Measurements from ENCODE around the gene SH3BP4.

SH3BP4 gene

GRCh38 chr2:234951664-234952269, at the start of gene SH3BP4:
SH3BP4 (plus strand) TSS chr2:234952017; CDS start chr2:235035003, 82,986 bp downstream.
- peak; percentile 16 for DNase-seq (ENCODE audit: low read depth)

DNA sequence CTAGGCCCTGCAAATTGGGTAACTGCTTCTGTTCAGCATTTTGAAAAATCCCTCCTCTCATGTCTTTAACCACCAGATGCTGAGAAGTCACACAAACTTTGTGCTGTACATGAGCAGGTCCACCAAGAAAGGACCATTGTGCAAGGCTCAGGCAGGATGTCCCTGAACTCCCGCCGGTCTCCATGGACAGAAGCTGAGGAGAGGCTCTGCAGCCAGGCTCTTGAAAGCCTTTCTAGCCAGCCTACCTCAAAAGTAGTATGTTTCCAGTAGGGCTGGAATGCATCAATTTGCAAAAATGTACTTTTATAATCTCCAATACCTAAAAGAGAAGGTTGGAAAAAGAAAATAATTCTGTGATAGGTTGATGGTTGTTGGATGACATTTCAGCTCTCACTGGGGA, 47.0 kb upstream of the SH3BP4 start:
- DNase-seq (ENCODE audit: low read depth) = no peak

- no peak for DNase-seq (ENCODE audit: low read depth)
These were observed 46.1 kb upstream of the SH3BP4 start for GRCh38 chr2:234905547-234906265.

- no peak for DNase-seq (ENCODE audit: low read depth)
These were observed 41.6 kb upstream of the SH3BP4 start for GRCh38 chr2:234910186-234910679.

GRCh38 chr2:234911271-234911670, 40.5 kb upstream of the SH3BP4 start:
- no peak for DNase-seq (ENCODE audit: low read depth)

GRCh38 chr2:234912437-234912836, 39.4 kb upstream of the SH3BP4 start:
- DNase-seq (ENCODE audit: low read depth) = no peak

- no peak for DNase-seq (ENCODE audit: low read depth)
These were observed 38.6 kb upstream of the SH3BP4 start for GRCh38 chr2:234913208-234913626.

DNA sequence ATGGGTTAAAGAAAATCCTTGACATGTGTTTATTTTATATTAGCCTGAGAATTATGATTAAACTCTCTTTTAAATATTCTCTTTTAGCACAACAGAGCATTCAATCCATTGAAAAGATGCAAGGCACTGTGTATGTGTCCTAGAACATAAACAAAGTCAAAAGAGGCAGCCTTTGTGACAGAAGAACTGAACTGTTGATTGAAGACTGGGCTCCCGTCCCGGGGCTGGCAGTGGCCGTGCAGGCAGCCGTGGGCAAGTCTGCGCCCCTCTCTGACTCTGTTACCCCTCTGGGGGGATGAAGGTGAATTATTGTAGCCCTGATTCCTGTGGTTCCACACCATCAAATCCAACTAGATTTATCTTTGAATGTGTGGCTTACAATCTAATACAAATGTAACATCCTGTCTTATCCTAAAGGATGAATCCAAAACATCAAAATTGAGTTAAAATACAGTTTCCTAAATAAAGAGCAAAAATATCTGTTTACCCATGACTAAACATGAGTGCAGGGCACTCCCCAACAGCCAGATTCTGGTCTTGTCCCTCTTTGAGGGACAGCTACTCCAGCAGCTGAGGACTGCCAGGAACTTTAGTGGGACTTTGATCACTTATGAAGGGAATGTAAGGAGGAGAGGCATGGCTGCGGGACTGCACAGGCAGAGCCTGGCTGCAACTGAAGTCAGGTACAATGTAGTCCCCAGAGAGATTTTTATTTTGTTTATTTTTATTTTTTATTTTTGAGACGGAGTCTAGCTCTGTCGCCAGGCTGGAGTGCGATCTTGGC, 37.3 kb upstream of the SH3BP4 start:
- DNase-seq (ENCODE audit: low read depth) = no peak

- DNase-seq (ENCODE audit: low read depth) = no peak
These were observed 35.1 kb upstream of the SH3BP4 start for GRCh38 chr2:234916674-234917073.

- DNase-seq (ENCODE audit: low read depth) = no peak
These were observed 34.4 kb upstream of the SH3BP4 start for GRCh38 chr2:234917211-234917975.

DNA sequence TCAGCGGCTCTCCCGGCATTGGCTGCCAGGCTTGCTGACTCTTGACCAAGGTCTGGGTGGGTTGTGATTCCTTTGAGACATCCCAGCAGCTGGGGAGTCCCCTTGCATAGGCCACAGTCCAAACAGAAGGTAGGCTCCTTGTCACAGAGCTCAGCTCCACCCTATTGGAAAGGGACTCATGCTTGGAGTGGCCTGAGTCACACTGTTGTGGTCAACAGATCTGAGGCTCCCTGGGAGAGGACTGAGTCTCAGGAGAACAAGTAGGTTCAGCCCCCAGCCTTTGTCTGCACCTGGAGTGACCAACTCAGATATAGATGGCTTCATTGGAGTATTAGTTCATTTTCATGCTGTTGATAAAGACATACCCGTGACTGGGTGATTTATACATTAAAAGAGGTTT, 32.1 kb upstream of the SH3BP4 start:
- DNase-seq (ENCODE audit: low read depth) = no peak

GRCh38 chr2:234920836-234921235, 31.0 kb upstream of the SH3BP4 start:
- no peak for DNase-seq (ENCODE audit: low read depth)

GRCh38 chr2:234929002-234929401, 22.8 kb upstream of the SH3BP4 start:
- DNase-seq (ENCODE audit: low read depth) = no peak

- DNase-seq (ENCODE audit: low read depth) = no peak
These were observed 21.4 kb upstream of the SH3BP4 start for GRCh38 chr2:234930397-234930796.

GRCh38 chr2:234931371-234931770, 20.4 kb upstream of the SH3BP4 start:
- DNase-seq (ENCODE audit: low read depth) = no peak

DNA sequence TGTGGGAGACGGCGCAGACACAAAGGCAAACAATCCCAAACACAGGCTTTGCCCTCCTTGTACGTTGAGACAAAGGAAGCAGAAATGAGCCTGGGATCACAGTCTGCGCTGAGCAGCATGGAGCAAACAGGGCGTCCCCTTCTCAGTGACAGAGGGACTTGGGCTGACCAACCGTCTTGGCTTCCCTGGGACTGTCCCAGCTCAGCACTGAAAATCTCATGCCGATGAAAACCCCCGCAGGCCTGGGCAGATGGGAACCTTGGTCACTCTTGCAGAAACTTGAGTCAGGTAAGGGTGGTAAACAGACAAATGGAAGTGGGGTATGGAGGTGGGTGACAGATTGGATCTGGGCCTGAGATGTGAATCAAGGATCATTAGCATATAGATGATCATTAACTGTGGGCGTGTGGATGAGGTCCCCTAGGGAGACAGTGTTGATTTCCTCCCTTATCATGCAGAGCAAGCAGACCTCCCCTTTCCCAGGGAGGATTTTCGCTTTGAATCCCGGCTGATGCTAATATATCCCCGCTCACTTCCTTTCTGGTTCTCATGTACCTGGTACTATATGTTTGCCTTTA, 19.1 kb upstream of the SH3BP4 start:
- no peak for DNase-seq (ENCODE audit: low read depth)

DNA sequence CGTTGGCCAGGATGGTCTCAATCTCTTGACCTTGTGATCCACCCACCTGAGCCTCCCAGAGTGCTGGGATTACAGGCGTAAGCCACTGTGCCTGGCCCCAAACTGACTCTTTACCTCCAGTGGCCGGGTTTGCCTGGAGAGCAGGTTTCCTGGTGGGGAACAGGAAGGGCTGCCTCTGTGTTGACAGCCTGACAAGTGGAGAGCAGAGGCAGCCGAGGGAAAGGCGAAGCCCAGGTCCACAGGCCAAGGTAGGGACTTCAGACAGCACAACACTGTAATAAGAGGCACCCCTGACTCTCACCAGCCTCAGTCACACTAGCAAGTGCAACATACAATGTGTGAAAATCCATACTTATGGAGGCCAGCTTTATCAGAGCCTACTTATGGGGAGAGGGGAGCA, 16.5 kb upstream of the SH3BP4 start:
- no peak for DNase-seq (ENCODE audit: low read depth)

DNA sequence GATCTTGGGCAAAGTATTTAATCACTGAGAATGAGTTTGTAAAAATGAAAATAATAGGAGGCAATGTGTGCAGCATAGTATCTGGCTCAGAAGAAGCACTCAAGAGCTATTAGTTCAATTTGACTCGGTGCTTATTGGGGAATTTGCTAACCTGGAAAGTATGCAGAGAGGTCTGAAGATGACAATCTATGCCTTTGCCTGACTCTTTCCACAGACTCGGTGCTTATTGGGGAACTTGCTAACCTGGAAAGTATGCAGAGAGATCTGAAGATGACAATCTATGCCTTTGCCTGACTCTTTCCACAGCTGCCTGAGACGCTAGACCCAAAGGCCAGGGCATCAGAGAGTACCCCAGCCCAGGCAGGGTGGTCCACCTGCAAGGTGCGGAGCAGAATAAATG, 12.2 kb upstream of the SH3BP4 start:
- DNase-seq (ENCODE audit: low read depth) = no peak

DNA sequence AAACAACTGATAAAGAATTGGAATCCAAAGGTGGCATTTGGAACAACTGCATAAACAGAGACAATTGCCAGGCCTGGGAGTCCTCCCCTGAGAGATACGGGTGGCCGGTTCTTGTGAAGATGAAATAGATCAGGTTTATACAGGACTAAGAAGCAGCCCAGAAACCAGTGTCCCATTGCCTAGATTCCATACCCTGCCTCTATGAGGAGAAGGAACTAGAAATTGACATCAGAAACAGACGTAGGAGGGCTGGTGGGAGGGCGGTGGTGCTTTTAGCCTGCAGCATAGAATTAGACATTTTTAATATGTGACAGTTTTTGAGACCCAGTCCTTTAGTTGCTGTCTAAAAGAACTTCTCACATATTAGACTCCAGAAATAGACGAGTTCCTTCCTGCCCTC, 11.8 kb upstream of the SH3BP4 start:
- DNase-seq (ENCODE audit: low read depth) = no peak

- no peak for DNase-seq (ENCODE audit: low read depth)
These were observed 11.3 kb upstream of the SH3BP4 start for GRCh38 chr2:234940527-234940926.

DNA sequence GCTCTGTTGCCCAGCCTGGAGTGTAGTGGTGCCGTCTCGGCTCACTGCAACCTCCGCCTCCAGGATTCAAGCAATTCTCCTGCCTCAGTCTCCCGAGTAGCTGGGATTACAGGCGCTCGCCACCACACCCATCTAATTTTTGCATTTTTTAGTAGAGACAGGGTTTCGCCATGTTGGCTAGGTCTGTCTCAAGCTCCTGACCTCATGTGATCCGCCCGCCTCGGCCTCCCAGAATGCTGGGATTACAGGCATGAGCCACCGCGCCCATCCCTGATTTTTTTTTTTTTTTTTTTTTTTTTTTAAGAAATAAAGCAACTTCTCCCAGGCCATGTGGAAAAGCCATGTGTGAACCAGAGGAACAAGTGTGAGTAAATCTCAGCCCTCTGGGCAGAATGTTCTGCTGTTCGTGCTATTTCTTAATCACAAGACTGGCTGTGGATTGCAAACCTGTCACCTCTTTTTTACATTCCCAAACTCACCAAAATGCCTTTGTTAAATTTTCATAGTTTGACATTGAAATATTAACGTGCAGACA, 6.4 kb upstream of the SH3BP4 start:
- no peak for DNase-seq (ENCODE audit: low read depth)

GRCh38 chr2:234947556-234947955, 4.3 kb upstream of the SH3BP4 start:
- DNase-seq (ENCODE audit: low read depth) = no peak

All from activated T-cell treated with anti-CD3 and anti-CD28 coated beads for 1 hour (primary cell).